Caco-2 (cell line): ENCODE measurements around the gene SLC47A2. TPM values are rescaled to one million over a fixed set of nuclear protein-coding genes. Genes with fewer than 3 reads are reported as not detected.

Experiments used
- BruUV-seq: library from RNA; stranded (reverse); fragments of 400-500 nt; replicated peaks from 2 replicates; lab custom pipeline; 2021; lab: Mats Ljungman, UMichigan
- CTCF ChIA-PET: fragments of 300-600 bp; sonication (Branson Sonifier 250); formaldehyde crosslinking; loops from one replicate; lab custom pipeline; 2022; ENCODE audit warnings: antibody characterized with exemption; lab: Charles Lee
- POLR2A ChIA-PET: fragments of 300-600 bp; sonication (Branson Sonifier 250); formaldehyde crosslinking; loops from one replicate; lab custom pipeline; 2022; ENCODE audit warnings: antibody characterized with exemption; lab: Charles Lee
- DNase-seq, 2 experiments: peaks; one replicate each; pipeline versions ENCODE4 v3.0.0 to v3.0.0-alpha.2; 2020 to 2022
- H3K27me3 ChIP-seq: replicated peaks from 2 replicates; pipeline ENCODE4 v1.6.0; 2011; ENCODE audit warnings: low read length; ENCODE audit not compliant: control insufficient read depth, insufficient read depth
- H3K36me3 ChIP-seq: 2 replicates; pipeline ENCODE4 v1.5.1; 2011; ENCODE audit warnings: low read length; ENCODE audit not compliant: control insufficient read depth, insufficient read depth
- H3K4me1 ChIP-seq: fragments of 250-450 bp; sonication (Bioruptor Pico); 2 replicates; pipeline ENCODE4 v1.5.1; 2020; ENCODE audit warnings: mild to moderate bottlenecking
- H3K4me3 ChIP-seq: 2 replicates; pipeline ENCODE4 v1.5.1; 2011; ENCODE audit warnings: low read depth, mild to moderate bottlenecking, control low read depth, low read length
- H3K9me3 ChIP-seq: fragments of 250-450 bp; sonication (Bioruptor Pico); 2 replicates; pipeline ENCODE4 v1.5.1; 2020; ENCODE audit warnings: mild to moderate bottlenecking, moderate library complexity
- H3K27ac Mint-ChIP-seq: one replicate; pipeline ENCODE4 v1.8.0; 2022; ENCODE audit warnings: mixed read lengths; ENCODE audit not compliant: unreplicated experiment
- H3K27me3 Mint-ChIP-seq: one replicate; pipeline ENCODE4 v1.8.0; 2022; ENCODE audit warnings: mixed read lengths; ENCODE audit not compliant: insufficient read depth, unreplicated experiment
- H3K36me3 Mint-ChIP-seq: one replicate; pipeline ENCODE4 v1.8.0; 2022; ENCODE audit warnings: mild to moderate bottlenecking, mixed read lengths; ENCODE audit not compliant: insufficient read depth, unreplicated experiment
- H3K4me1 Mint-ChIP-seq: one replicate; pipeline ENCODE4 v1.8.0; 2022; ENCODE audit warnings: low read depth, mixed read lengths; ENCODE audit not compliant: unreplicated experiment
- H3K4me3 Mint-ChIP-seq: one replicate; pipeline ENCODE4 v1.8.0; 2022; ENCODE audit warnings: mild to moderate bottlenecking, moderate library complexity, mixed read lengths; ENCODE audit not compliant: unreplicated experiment
- H3K9me3 Mint-ChIP-seq: one replicate; pipeline ENCODE4 v1.8.0; 2022; ENCODE audit warnings: mixed read lengths; ENCODE audit not compliant: unreplicated experiment
- CTCF ChIP-seq, 2 experiments: fragments of 200-600 bp in 1 of 2; IDR thresholded peaks; 1 replicate in 1 of 2; 2 replicates in 1 of 2; pipeline versions ENCODE4 v1.5.1 to v1.8.0; 2011 to 2022; ENCODE audit warnings: antibody characterized with exemption in 1 of 2, control low read depth in 1 of 2, inconsistent platforms in 1 of 2, low read depth in 1 of 2, low read length in 1 of 2, mild to moderate bottlenecking in 1 of 2, moderate library complexity in 1 of 2; ENCODE audit not compliant: insufficient read depth in 1 of 2, severe bottlenecking in 1 of 2, unreplicated experiment in 1 of 2
- intact Hi-C: fragments of 100-400 bp; cut with micrococcal nuclease; formaldehyde crosslinking; loops from one replicate; pipeline ENCODE4 v1.10.0; 2022; ENCODE audit not compliant: unreplicated experiment
- total RNA-seq: library from RNA; stranded (reverse); gene quantifications from 2 replicates; pipeline ENCODE4 v1.2.3, GENCODE V29; 2022

Gene SLC47A2
- total RNA-seq, 1 experiment from 2014 or later = 0.20 TPM

GRCh38 chr17:19747159-19747719 is 30.9 kb upstream of the SLC47A2 start:
- Mint-ChIP-seq H3K36me3 (peaks cover 4% of the 10 kb centered on the region), H3K27ac (no peak overlapping the region), H3K4me3 (no peak overlapping the region), H3K27me3 (no peaks in the 10 kb centered on the region), H3K9me3 (no peaks in the 10 kb centered on the region), H3K4me1 (peaks cover 31% of the 10 kb centered on the region)
- intact Hi-C loops = loop anchor here (5.0 kb wide), 1 partner anchor 75 kb away; no protein-coding TSS in a partner anchor
- Histone ChIP-seq H3K36me3 (no peaks in the 10 kb centered on the region), H3K27me3 (no peaks in the 10 kb centered on the region), H3K9me3 (no peaks in the 10 kb centered on the region), H3K4me3 (no peak overlapping the region), H3K4me1 (peaks cover 36% of the 10 kb centered on the region)
- TF ChIP-seq CTCF (IDR thresholded peaks at IDR 0.05; ENCODE audit: insufficient read depth in 1 of 2, low read depth in 1 of 2, low read length in 1 of 2, severe bottlenecking in 1 of 2, unreplicated experiment in 1 of 2) = no peak
- ChIA-PET CTCF (no interaction called here), POLR2A (no interaction called here)
- BruUV-seq = no TSS peak
- no peak for DNase-seq

GRCh38 chr17:19746517-19746916 is 30.1 kb upstream of the SLC47A2 start:
- H3K4me3 ChIP-seq = no peak overlapping the region

More at GRCh38 chr17:19746517-19746916, 30.1 kb upstream of the SLC47A2 start:
- Histone ChIP-seq H3K36me3 (no peaks in the 10 kb centered on the region), H3K27me3 (no peaks in the 10 kb centered on the region), H3K9me3 (no peaks in the 10 kb centered on the region), H3K4me1 (peaks cover 36% of the 10 kb centered on the region)
- BruUV-seq = no TSS peak
- ChIA-PET CTCF (no interaction called here), POLR2A (no interaction called here)
- Mint-ChIP-seq H3K27ac (no peak overlapping the region), H3K9me3 (no peaks in the 10 kb centered on the region), H3K36me3 (peaks cover 4% of the 10 kb centered on the region), H3K4me3 (no peak overlapping the region), H3K4me1 (peaks cover 31% of the 10 kb centered on the region), H3K27me3 (no peaks in the 10 kb centered on the region)
- no peak for DNase-seq
- TF ChIP-seq CTCF (IDR thresholded peaks at IDR 0.05; ENCODE audit: insufficient read depth in 1 of 2, low read depth in 1 of 2, low read length in 1 of 2, severe bottlenecking in 1 of 2, unreplicated experiment in 1 of 2) = no peak
- intact Hi-C loops = loop anchor here (5.0 kb wide), 1 partner anchor 74 kb away; no protein-coding TSS in a partner anchor
